NT2/D1 (cell line): ENCODE data around the gene ORMDL3.

Source experiments
- SUZ12 ChIP-seq: IDR thresholded peaks from 2 replicates; pipeline ENCODE4 v1.6.1; 2011; ENCODE audit not compliant: insufficient read length, insufficient read depth; ENCODE audit errors: extremely low read depth
- YY1 ChIP-seq: IDR thresholded peaks from 2 replicates; pipeline ENCODE4 v1.6.1; 2011; ENCODE audit not compliant: insufficient read length, insufficient read depth
- ZNF274 ChIP-seq: IDR thresholded peaks from 2 replicates; pipeline ENCODE4 v1.6.1; 2011; ENCODE audit warnings: mild to moderate bottlenecking, low read depth, low read length

DNA sequence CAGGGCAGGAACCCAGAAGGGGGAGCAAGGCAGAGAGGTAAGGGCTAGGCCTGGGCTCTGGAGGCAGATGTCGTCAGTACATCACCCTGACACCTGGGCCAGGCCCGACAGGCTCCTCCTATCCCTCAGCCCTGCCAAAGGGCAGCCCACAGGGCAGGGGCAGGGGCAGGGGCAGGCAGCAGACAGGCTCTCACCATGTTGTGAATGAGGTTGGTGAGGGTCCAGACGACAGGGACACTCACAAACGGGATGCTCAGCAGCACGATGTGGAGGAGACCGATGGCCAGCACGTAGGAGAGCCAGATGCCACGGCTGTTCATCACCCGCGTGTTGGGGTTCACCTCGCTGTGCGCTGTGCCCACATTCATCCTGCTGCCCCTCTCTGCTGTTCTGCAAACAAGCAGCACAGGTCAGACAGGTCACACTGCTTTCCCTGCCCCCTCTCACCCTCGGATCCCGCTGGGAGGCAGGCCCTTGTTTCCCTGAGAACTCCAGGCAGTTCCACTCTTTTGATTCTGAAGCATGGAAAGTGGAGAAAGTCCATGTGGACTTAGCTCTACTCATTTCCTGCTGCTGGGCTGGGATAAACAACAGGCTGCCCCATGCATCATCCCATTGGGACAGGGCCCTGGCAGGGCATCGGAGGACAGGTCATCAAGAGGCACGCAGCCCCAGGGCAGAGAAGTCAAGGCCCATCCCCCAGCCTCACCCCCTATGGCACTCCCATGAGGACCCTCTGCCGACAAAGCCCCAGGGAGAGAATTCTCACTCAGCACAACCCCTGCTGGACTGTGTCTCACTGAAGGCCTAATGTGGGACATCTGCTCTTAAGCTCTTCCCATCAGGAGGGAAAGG lies 3.3 kb downstream of the ORMDL3 start:
- TF ChIP-seq YY1 (no peak), ZNF274 (no peak), SUZ12 (no peak)
